Ramos (cell line): Measurements from ENCODE around the gene NR2E3.
"Not testable (repeated sequence)": the region's sequence is repeated elsewhere in the genome, so short reads cannot be mapped to it uniquely, and the experiment has no call there.

ENCODE experiments used
- in situ Hi-C: fragments of 300-500 bp; cut with MboI; formaldehyde crosslinking; loops from one replicate; pipeline ENCODE4 v1.14.3; 2022; ENCODE audit warnings: low sequenced_read_pairs; ENCODE audit not compliant: unreplicated experiment

The NR2E3 gene

GRCh38 chr15:71812966-71813722, 2.8 kb downstream of the NR2E3 start:
- in situ Hi-C loops = no loop called here

GRCh38 chr15:71813723-71814470, 3.5 kb downstream of the NR2E3 start:
- in situ Hi-C loops = no loop called here

GRCh38 chr15:71815301-71815700, 4.9 kb downstream of the NR2E3 start:
- in situ Hi-C loops = no loop called here

- in situ Hi-C loops = no loop called here
These were observed 7.0 kb downstream of the NR2E3 start for GRCh38 chr15:71817351-71817750.

GRCh38 chr15:71820127-71820526, 9.8 kb downstream of the NR2E3 start:
- in situ Hi-C loops = no loop called here

- in situ Hi-C loops = no loop called here
These were observed 11.3 kb downstream of the NR2E3 start for GRCh38 chr15:71821547-71822129.

GRCh38 chr15:71822890-71823630, 12.7 kb downstream of the NR2E3 start:
- in situ Hi-C loops = no loop called here

GRCh38 chr15:71823801-71824200, 13.4 kb downstream of the NR2E3 start:
- in situ Hi-C loops = no loop called here

- in situ Hi-C loops = no loop called here
These were observed 14.8 kb downstream of the NR2E3 start for GRCh38 chr15:71825021-71825730.

GRCh38 chr15:71826196-71826595, 15.8 kb downstream of the NR2E3 start:
- in situ Hi-C loops = no loop called here

- in situ Hi-C loops = no loop called here
These were observed 20.6 kb downstream of the NR2E3 start for GRCh38 chr15:71830981-71831380.

- in situ Hi-C loops = no loop called here
These were observed 31.2 kb downstream of the NR2E3 start for GRCh38 chr15:71841563-71841962.

- in situ Hi-C loops = no loop called here
These were observed 34.6 kb downstream of the NR2E3 start for GRCh38 chr15:71844916-71845315.

GRCh38 chr15:71853543-71853942, 43.2 kb downstream of the NR2E3 start:
- in situ Hi-C loops = no loop called here

GRCh38 chr15:71858232-71858631, 47.9 kb downstream of the NR2E3 start:
- in situ Hi-C loops = not testable (repeated sequence)
